HG02623 (cell line): ENCODE results near the gene CELA2B.
"Not testable (repeated sequence)": the region's sequence is repeated elsewhere in the genome, so short reads cannot be mapped to it uniquely, and the experiment has no call there.

Experiments
- ATAC-seq: cut with Tn5 transposase; IDR thresholded peaks from one replicate; pipeline ENCODE4 v1.9.1; 2021; ENCODE audit warnings: moderate library complexity; ENCODE audit not compliant: unreplicated experiment

The CELA2B gene

DNA sequence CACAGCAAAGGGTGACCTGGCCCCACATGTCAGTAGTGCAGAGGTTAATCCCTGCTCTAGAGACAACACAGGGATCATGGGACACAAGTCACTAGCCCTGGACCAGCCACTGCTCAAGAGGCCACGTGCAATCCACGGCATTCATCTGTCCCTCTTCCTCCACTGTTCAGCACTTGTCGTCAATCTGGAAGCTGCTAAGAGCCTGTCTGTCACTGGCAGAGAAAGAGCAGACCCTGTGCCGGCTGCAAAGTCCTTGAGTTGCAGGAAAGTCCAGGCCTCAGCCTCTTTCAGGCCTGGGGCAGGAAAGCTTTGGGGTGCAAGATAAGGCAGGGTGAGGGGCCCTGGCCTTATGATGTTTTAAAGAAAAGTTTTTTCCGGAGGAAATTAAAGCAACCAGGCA, 16.7 kb downstream of the CELA2B start:
- ATAC-seq = no peak

DNA sequence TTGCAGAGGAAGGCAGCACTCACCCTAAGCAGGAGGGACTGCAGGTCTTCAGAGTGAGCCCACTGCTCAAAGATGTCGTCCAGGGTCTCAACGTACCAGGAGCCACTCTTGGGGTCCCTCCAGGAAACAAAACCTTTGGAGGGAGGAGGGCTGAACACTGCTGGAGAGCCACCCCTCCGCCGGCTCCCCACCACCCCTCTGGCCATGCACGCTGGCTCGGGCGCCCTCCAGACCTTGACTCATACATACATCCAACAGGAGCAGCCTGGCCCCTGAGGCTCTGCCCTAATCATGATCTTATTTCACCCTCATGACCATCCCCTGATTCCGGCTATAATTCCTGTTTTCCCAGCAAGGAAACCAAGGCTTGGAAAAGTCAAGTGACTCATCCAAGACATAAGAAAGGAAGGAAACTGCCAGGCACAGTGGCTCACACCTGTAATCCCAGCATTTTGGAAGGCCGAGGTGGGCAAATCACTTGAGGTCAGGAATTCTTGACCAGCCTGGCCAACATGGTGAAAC, 18.0 kb downstream of the CELA2B start:
- ATAC-seq = no peak

DNA sequence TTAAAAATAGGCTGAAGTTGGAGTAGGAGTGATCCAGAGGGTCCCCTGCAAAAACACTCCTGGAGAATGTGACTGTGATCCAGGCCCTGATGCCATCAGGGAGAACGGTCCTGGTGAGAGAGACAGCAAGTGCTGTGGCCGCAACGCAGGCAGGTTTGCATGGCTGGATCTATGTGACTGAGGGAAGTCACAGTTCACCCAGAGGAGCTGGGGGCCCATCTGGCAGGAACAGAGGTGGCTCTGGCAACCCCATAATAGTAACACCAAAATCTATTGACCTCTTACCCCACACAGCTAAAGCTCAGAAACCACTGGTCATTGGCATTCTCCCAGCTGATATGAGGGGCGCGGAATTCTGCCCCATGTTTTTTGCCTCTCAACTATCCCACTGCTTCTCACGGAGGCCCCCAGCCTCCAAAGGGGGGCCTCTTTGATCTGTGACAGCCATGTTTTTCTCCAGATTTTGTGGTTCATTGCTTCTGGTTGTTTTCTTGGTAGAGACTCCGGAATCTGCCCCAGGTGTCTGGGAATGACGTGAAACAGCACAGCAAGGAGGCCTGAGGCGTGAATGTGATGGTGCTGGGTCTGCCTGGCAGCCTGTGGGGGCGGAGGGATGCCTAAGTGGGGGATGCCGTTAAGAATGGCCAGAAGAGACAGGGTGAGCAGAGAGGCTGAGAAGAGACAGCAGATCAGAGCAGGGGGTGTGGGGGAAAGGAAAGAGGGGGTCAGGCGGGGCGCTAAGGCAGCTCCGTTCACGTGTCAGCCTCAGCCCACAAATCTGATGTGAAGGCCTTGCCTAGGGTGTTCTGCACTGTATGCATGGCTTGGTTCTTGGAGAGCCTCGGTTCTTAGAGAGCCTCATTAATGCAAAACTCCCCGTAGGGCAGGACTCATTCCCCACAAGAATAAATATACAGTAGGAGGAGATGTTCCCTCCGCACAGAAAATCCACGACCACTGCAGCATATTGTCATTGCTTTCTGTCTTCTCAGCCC, 24.6 kb downstream of the CELA2B start:
- no peak for ATAC-seq

DNA sequence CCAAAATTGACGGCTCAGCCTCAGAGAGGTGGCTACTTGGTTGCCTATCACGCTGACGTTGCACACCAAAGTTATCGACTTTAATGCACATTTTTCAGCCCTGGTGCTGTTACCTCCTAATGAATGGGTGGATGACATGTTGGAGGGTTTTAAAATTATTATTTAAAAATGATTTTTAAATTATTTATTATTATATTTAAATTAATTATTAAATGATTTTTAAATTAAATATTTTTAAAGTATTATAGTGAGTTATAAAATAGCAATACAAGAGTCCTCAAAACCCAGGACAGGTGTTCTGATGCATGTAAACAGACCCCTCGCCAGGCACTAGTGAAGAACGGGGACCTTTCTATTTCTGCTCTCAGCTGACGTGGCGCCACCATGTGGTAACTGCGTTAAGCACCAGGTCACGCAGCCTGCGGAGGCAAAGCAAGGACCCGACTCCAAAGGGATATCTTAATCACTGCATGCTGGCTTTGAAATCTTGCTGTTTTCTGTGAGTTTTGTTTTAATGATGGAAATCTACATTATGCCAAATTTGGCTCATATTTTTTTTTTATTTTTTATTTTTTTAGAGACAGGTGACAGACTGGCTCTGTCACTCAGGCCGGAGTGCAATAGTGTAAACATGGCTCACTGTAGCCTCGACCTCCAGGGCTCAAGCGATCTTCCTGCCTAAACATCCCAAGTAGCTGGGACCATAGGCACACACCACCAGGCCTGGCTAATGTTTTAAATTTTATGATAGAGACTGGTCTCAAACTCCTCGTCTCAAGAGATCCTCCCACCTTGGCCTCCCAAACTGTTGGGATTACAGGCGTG, 25.5 kb downstream of the CELA2B start:
- no peak for ATAC-seq

DNA sequence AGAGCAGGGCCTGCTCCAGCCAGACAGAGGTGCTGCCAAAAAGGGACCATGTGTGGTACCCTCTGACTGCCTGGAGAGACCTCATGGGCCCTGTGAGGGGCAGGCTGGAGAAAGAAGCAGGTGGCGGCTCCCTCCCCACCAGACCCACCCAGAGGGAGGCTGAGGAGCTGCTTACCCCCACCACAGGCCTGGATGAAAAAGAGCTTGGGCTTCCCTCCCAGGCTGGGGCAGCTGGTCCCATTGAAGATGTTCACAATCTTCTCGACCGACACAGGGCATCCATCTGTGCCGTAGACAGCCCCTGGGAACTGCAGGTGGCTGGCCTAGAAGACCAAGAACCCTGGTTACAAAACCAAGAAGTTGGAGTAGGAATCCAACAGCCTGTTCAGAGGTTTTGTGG, 28.5 kb downstream of the CELA2B start:
- ATAC-seq = no peak

DNA sequence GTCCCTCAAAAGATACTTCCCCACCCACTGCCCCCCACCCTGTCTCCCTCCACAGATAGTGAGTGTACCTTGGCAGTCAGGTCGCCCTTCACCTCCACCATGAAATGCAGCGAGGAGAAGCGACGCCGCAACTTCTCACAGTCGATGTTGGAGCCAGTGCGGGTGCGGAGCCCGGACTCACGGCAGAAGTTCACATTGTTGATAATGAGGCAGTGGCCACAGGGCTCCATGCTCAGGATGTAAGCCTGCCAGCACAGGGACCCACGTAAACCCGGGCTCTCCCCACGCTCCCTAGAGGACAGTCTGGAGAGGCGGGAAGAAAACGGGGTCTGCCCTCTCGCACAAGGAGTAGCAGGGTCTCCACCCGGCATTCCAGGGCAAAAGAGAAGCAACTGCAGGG, 30.9 kb downstream of the CELA2B start:
- no peak for ATAC-seq

DNA sequence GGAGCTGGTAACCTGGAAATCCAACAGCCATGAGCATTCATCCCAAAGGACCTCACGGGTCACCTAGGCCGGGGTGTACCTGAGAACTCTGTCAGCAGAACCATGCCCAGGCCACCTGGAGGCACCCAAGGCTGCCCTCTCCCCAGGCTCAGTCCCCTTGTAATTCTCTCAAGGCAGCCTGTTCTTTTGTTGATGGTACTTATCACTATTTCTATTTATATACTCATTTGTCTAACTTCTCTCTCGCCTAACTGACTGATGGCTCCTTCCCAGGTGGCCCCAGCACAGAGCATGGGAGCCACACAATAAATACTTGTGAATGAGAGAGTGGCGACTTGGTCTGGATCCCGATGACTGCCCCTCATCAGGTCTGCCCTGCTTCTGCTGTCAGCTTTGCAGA, 31.4 kb downstream of the CELA2B start:
- no peak for ATAC-seq

DNA sequence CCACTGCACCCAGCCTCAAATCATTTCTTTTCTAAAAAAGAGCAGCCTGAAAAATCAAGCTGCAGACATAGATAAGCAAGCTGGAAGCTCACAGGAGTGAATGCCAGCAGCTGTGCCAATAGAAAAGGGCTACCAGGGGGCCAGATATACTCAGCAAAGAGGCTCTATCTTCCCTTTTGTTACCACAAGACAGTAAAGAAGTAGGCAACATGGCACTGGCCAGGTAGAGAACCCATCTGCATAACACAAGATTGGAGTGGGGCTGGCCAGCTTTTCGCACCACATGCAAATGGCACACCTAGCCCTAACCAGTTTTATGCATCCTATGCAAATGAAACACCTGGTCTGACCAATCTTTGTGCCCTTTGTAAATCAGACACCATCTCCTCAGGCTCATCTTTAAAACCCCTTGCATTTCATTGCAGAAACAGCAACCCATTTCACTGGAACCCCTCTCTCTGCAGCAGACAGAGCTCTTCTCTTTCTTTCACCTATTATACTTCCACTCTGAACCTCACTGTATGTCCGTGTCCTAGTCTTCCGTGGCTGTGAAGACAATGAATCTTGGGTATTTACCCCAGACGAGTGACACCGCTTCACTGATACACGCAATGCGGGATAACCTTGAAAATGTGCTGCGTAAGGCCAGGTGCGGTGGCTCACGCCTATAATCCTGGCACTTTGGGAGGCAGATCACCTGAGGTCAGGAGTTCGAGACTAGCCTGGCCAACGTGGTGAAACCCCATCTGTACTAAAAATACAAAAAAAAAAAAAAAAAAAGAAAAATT, 33.0 kb downstream of the CELA2B start:
- no peak for ATAC-seq

DNA sequence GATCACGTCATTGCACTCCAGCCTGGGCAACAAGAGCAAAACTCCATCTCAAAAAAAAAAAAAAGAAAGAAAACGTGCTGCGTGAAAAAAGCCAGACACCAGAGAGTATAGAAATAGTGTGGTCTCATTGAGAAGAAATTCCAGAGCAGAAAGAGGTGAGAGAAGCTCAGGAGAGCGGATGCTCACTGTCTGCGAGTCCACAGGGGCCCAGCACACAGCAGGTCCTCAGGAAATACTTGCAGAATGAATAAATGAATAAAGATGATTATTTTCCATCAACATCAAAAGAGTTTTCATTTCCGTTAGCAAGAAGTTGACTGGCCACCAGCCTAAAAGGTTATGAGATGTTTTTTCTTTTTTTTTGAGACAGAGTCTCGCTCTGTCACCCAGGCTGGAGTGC, 33.7 kb downstream of the CELA2B start:
- ATAC-seq = no peak

DNA sequence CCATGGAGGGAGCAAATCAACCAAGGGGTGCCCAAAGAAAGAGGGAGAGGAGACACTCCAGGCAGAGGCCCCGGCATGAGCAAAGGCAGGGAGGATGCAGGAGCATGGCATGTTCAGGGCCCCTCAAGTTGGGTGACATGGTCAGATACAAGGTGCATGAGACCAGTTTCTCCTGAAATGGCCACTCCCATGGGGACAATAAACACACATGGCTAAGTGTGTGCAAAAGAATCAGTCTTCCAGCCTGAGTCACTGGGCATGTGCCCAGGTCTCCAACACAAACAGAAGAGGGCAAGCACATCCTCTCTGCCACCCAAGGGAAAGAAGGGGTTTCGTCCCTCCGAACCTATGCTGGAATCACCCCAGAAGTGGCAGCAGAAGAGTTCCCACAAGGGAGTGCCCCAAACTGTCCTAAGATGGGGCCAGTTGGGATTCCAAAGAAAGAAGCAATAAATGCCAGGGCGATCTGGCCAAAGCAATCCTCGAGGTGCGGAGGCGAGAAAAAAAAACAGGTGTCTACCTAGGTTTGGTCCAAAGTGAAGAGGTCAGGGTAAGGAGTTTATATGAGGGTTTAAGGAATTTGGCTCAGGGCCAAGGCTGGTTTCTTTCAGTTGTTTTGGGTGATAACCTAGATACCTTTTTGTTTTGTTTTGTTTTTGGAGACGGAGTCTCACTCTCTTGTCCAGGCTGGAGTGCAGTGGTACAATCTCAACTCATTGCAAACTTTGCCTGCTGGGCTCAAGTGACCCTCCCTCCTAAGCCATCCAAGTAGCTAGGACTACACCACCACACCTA, 34.9 kb downstream of the CELA2B start:
- ATAC-seq = no peak

DNA sequence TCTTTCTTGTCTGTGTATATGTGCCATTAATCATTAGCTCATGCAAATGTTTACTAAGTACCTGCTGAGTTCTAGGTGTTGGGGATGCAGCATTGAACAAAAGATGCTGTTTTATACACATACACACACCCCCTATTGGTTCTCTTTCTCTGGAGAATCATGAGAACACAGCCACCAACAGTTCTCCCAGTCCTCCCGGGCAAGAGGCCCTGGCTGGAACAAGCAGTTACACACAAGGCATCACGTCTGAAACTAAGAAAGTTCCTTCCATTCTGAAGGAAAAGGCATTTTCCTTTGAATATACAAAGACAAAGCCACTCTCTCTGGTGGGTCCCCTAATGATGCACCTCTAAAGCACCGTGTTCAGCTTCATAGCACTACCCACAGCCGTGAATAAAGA, 37.3 kb downstream of the CELA2B start:
- no peak for ATAC-seq

DNA sequence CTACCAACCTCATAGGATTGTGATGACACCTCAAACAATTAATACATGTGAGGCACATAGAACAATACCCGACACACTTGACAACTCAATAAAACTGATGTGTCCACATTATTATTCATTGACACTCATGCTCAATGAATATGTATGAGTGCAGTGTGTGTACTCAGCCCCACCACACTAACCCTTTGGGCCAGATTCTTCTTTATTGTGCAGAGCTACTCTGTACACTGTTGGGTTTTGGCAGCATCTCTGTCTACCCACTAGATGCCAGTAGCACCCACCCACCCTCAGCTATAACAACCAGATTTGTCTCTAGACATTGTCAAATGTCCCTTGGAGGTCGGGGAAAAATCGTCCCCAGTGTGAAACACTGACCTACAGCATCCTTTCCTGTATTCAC, 38.0 kb downstream of the CELA2B start:
- no peak for ATAC-seq

DNA sequence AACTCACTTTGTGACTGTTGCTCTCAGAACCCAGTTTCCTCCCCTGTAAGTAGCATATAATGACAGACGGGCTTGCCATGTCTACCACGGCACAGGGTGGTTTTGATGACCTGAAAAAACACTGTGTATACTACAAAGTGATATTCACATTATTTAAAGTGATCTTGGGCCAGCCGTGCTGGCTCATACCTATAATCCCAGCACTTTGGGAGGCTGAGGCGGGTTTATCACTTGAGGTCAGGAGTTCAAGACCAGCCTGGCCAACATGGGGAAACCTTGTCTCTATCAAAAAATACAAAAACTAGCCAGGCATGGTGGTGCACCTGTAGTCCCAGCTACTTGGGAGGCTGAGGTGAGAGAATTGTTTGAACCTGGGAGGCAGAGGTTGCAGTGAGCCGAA, 38.7 kb downstream of the CELA2B start:
- ATAC-seq = not testable (repeated sequence)

DNA sequence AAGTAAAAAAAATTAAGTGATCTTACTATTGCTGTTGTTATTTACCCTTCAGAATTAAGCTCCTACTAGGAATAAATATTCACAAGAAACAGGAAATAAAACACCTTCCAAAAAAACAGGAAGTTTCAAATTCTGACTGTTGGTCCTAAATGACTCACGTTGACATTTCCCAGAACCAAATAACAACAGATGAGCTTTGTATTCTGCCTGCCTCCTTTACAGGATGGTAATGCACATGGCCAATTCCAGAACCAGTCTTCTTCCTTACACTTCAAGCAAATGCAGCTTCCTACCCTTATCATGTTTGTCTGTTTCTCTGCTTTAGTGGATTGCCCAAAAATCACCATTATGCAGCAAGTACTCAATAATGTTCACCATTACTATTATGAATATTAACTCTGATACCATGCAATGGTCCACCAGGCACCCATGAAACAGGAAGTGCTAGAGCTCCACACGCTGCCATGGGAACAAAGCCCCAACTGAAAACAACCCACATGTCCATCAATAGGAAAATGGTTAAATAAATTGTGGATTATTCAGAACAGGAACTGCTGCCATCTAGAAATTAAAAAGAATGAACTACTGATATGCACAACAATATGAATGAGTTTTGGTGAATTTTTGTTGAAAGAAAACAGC, 39.2 kb downstream of the CELA2B start:
- ATAC-seq = no peak

DNA sequence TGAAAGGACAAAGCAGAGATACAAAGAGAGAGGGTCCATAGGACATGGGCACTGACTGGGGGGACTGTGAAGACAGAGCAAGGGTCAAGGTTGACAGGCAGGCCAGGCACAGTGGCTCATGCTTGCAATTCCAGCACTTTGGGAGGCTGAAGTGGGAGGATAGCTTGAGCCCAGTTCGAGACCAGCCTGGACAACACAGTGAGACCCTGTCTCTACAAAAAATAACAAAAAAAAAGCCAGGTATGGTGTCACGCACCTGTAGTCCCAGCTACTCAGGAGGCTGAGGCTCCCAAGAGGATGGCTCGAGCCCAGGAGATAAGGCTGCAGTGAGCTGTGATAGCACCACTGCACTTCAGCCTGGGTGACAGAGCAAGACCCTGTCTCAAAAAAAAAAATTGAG, 43.7 kb downstream of the CELA2B start:
- no peak for ATAC-seq

DNA sequence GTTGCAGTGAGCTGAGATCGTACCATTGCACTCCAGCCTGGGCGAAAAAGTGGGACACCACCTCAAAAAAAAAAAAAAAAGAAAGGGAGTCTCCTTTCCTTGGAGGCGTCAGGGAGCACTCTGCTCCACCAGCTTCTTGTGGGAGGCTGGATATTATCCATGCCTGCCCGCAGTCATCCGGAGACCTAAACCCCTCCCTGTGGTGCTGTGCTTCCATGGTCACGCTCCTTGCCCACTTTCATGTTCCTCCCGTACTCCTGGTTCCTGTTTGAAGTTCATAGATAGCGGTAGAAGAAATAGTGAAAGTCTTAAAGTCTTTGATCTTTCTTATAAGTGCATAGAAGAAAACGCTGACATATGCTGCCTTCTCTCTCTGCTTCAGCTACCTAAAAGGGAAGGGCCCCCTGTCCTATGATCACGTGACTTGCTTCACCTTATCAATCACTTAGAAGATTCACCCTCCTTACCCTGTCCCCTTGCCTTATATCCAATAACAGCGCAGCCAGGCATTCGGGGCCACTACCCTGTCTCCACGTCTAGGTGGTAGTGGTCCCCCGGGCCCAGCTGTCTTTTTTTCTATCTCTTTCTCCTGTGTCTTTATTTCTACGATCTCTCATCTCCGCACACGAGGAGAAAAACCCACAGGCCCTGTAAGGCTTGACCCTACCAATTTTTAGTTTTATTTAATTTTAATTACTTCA, 45.5 kb downstream of the CELA2B start:
- ATAC-seq = not testable (repeated sequence)

DNA sequence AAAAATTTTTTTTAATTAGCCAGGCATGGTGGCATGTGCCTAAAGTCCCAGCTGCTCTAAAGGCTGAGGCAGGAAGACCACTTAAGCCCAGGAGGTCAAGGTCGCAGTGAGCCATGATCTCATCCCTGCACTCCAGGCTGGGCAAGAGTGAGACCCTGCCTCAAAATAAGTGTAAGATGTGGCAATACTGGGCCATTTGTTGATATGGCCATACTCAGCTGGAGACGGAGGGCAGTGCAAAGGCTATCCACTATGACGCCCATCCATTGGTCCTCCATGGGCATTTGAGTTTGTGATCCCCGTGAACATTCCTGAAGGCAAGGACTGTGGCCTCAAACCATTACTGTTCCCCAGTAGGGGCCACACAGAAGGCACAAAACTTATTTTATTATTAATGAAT, 46.6 kb downstream of the CELA2B start:
- ATAC-seq = no peak

DNA sequence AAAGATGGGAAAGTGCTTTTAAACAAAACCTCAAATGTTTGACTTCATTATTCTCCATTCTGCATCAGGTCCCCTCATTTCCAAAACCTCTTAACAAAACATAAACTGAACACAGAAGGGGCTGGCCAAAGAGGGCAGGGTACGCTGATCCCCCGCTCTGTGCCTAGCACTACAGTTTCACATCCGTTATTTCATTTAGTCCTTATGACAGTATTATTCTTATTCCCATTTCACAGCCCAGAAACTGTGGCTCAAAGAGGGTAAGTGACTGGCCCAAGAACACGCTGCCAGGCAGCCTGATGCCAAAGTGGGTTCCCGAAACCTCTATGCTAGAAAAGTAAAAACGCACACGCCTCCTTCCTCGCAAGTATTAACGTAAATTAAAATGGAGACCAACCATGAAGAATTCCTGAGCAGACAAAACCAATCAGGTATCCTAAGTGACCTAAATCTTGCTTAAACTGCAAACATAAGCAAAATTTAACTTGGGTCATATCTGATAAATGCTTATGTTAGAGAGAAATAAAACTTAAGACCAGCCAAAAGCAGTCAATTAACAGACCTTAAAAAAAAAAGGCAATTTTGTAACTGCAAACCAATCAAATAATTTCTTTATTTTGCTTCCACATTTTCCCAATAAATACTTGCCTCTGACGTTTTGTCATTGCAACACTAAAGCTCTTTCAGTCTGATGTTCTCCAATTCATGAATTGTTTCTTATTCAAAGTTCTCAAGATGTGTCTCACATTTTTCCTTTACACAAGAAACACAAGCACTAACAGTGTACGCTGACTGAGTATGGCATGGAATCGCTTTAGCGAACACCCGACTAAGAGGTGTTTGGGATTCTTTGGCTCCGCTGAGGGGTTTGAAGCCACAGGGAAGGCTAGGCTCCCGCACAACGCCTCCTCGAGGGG, 47.5 kb downstream of the CELA2B start:
- no peak for ATAC-seq
